ENCODE measurements around the gene RRAGC. TPM values are rescaled to one million over a fixed set of nuclear protein-coding genes. Genes with fewer than 3 reads are reported as not detected.

Gene RRAGC
- total and polyA plus RNA-seq, 2 donors (not counting 3 experiments of a cell fraction or from before 2014, with no cell fraction given), result 24.1 to 40.1 TPM

DNA sequence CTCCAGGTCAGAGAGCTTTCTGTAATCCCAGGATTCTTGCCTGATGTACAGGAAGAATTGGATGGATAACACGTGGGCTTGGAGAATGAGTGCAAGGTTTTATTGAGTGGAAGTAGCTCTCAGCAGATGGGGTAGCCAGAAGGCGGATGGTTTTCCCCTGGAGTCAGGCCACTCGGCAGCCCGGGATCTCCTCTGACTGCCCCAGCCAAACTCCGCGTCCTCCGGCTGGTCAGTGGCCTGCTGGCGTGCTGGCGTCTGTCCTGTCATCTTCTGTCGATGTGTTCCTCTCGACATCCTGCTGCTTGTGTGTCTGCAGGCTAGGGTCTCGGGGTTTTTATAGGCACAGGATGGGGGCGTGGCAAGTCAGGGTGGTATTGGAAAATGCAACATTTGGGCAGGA is 49.2 kb upstream of the RRAGC start:
- H4K20me1 ChIP-seq (replicated peaks; ENCODE audit: control insufficient read depth, extremely low read depth, insufficient read depth, low read length), result no peaks in the 10 kb centered on the region
- dilution Hi-C loops (cut with MboI; ENCODE audit: extremely low pct_ligation_motif_present, low sequenced_read_pairs) (no loop called here), intact Hi-C loops (cut with micrococcal nuclease) (no loop called here)
- H3K27me3 ChIP-seq (ENCODE audit: control insufficient read depth in 2 of 2, insufficient read depth in 2 of 2, low read length in 2 of 2), result no peaks in the 10 kb centered on the region
- no peaks in the 10 kb centered on the region for H3K79me2 ChIP-seq (ENCODE audit: control insufficient read depth, insufficient read depth, low read length)
- no peak for TF ChIP-seq POLR2AphosphoS5 (IDR thresholded peaks at IDR 0.05; ENCODE audit: insufficient read depth, low read depth, low read length)
- TF ChIP-seq GATA2 (IDR thresholded peaks at IDR 0.05; ENCODE audit: insufficient read depth, insufficient read length, low read depth, low read length), result no peak
- no peak for TF ChIP-seq FOS (IDR thresholded peaks at IDR 0.05; ENCODE audit: borderline replicate concordance, insufficient read depth, low read length)
- TF ChIP-seq, protein P1, sequence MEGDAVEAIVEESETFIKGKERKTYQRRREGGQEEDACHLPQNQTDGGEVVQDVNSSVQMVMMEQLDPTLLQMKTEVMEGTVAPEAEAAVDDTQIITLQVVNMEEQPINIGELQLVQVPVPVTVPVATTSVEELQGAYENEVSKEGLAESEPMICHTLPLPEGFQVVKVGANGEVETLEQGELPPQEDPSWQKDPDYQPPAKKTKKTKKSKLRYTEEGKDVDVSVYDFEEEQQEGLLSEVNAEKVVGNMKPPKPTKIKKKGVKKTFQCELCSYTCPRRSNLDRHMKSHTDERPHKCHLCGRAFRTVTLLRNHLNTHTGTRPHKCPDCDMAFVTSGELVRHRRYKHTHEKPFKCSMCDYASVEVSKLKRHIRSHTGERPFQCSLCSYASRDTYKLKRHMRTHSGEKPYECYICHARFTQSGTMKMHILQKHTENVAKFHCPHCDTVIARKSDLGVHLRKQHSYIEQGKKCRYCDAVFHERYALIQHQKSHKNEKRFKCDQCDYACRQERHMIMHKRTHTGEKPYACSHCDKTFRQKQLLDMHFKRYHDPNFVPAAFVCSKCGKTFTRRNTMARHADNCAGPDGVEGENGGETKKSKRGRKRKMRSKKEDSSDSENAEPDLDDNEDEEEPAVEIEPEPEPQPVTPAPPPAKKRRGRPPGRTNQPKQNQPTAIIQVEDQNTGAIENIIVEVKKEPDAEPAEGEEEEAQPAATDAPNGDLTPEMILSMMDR (IDR thresholded peaks at IDR 0.05; ENCODE audit: extremely low read depth in 1 of 2, insufficient read depth in 1 of 2, low read depth in 1 of 2, low read length in 2 of 2), result no peak
- TF ChIP-seq POLR2A (IDR thresholded peaks at IDR 0.05; ENCODE audit: low read depth, low read length), result no peak
- TF ChIP-seq JUN (IDR thresholded peaks at IDR 0.05; ENCODE audit: borderline replicate concordance, insufficient read depth, insufficient read length, low read depth), result no peak
- TF ChIP-seq, protein P2, sequence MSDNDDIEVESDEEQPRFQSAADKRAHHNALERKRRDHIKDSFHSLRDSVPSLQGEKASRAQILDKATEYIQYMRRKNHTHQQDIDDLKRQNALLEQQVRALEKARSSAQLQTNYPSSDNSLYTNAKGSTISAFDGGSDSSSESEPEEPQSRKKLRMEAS (IDR thresholded peaks at IDR 0.05; ENCODE audit: insufficient read depth, insufficient read length), result no peak
- TF ChIP-seq MYC (IDR thresholded peaks at IDR 0.05; ENCODE audit: low read depth, low read length), result no peak
- TF ChIP-seq EZH2 (IDR thresholded peaks at IDR 0.05; ENCODE audit: borderline replicate concordance, low read depth, low read length, severe bottlenecking), result no peak
- H2AFZ ChIP-seq (ENCODE audit: low read depth, low read length), result no peak overlapping the region
- no peak for DNase-seq (ENCODE audit: low read depth, low spot score)
- H3K27ac ChIP-seq (ENCODE audit: insufficient read depth, low read depth, low read length), result no peak overlapping the region
- FAIRE-seq, result no peak
- H3K4me2 ChIP-seq (ENCODE audit: insufficient read depth, low read length), result no peak overlapping the region
- no peaks in the 10 kb centered on the region for H3K36me3 ChIP-seq (ENCODE audit: control insufficient read depth in 2 of 2, extremely low read depth in 1 of 2, insufficient read depth in 2 of 2, low read length in 2 of 2)
- CTCF ChIA-PET, result interaction anchor here (0.8 kb wide), 1 partner anchor 27 kb away, joined by 6 read pairs; the partner anchor contains the start of gene GJA9
- H3K9me3 ChIP-seq (replicated peaks; ENCODE audit: control insufficient read depth, insufficient read depth, low read length), result no peaks in the 10 kb centered on the region
- H3K9ac ChIP-seq (replicated peaks; ENCODE audit: extremely low read depth, insufficient read depth, low read length), result no peak overlapping the region
- H3K9me1 ChIP-seq (replicated peaks; ENCODE audit: control insufficient read depth, extremely low read depth, insufficient read depth, low read length), result no peaks in the 10 kb centered on the region
- H3K4me3 ChIP-seq (replicated peaks in 1 of 3; ENCODE audit: insufficient read depth in 1 of 3, low read depth in 1 of 3, low read length in 3 of 3), result no peak overlapping the region
- POLR2A ChIA-PET, result no interaction called here
- no TSS peak for BruUV-seq (replicated peaks)
- H3K4me1 ChIP-seq (ENCODE audit: control insufficient read depth, extremely low read depth, insufficient read depth, low read length), result no peaks in the 10 kb centered on the region

All from endothelial cell of umbilical vein (primary cell).